Endothelial cell of umbilical vein (primary cell): ENCODE results near the gene ZMIZ1. TPM values are rescaled to one million over a fixed set of nuclear protein-coding genes. Genes with fewer than 3 reads are reported as not detected.

Source experiments
- BruUV-seq: library from RNA; stranded (reverse); fragments of 400-500 nt; replicated peaks from 2 replicates; lab custom pipeline; 2021; lab: Mats Ljungman, UMichigan
- CTCF ChIA-PET: fragments of 300-600, 350-600 bp; sonication (Branson Sonifier 250); formaldehyde crosslinking; loops from one replicate; lab custom pipeline; 2021; ENCODE audit warnings: antibody characterized with exemption, inconsistent platforms; lab: Charles Lee
- POLR2A ChIA-PET: fragments of 300-600, 350-600 bp; sonication (Branson Sonifier 250); formaldehyde crosslinking; loops from one replicate; lab custom pipeline; 2021; ENCODE audit warnings: antibody characterized with exemption, inconsistent platforms; lab: Charles Lee
- DNase-seq: peaks from one replicate; pipeline ENCODE4 v3.0.0-alpha.2; 2011; ENCODE audit warnings: low read depth, low spot score
- FAIRE-seq: peaks from 2 replicates; lab custom pipeline; 2011; peaks lifted over from hg19 to GRCh38; lab: Jason Lieb, UNC
- H2AFZ ChIP-seq: 2 replicates; pipeline ENCODE4 v1.6.0; 2012; ENCODE audit warnings: low read depth, low read length, control low read depth, inconsistent platforms
- H3K27ac ChIP-seq: 2 replicates; pipeline ENCODE4 v1.5.1; 2011; ENCODE audit warnings: low read depth, mild to moderate bottlenecking, control low read depth, low read length, moderate library complexity; ENCODE audit not compliant: insufficient read depth
- H3K27me3 ChIP-seq, 2 experiments: 2 replicates each; pipeline versions ENCODE4 v1.6.0 to v1.6.1; 2011; ENCODE audit warnings: low read length in 2 of 2, mixed read lengths in 1 of 2; ENCODE audit not compliant: control insufficient read depth in 2 of 2, insufficient read depth in 2 of 2
- H3K36me3 ChIP-seq, 2 experiments: 2 replicates in 1 of 2; 3 replicates in 1 of 2; pipeline ENCODE4 v1.5.1; 2011; ENCODE audit warnings: low read length in 2 of 2, mild to moderate bottlenecking in 1 of 2, moderate library complexity in 1 of 2; ENCODE audit not compliant: control insufficient read depth in 2 of 2, insufficient read depth in 2 of 2; ENCODE audit errors: extremely low read depth in 1 of 2
- H3K4me1 ChIP-seq: 3 replicates; pipeline ENCODE4 v1.5.1; 2011; ENCODE audit warnings: mild to moderate bottlenecking, low read length; ENCODE audit not compliant: control insufficient read depth, insufficient read depth; ENCODE audit errors: extremely low read depth
- H3K4me2 ChIP-seq: 2 replicates; pipeline ENCODE4 v1.6.1; 2011; ENCODE audit warnings: low read length, control low read depth, mixed read lengths; ENCODE audit not compliant: insufficient read depth
- H3K4me3 ChIP-seq, 3 experiments: fragments of 200-600 bp in 1 of 3; sonication (generic), shearing (Covaris generic) in 1 of 3; replicated peaks in 1 of 3; 2 replicates each; pipeline ENCODE4 v1.5.1; 2011 to 2016; ENCODE audit warnings: control low read depth in 3 of 3, low read length in 3 of 3, mild to moderate bottlenecking in 2 of 3, inconsistent platforms in 1 of 3, low read depth in 1 of 3, moderate library complexity in 1 of 3; ENCODE audit not compliant: insufficient read depth in 1 of 3
- H3K79me2 ChIP-seq: 2 replicates; pipeline ENCODE4 v1.6.0; 2012; ENCODE audit warnings: low read length, inconsistent platforms; ENCODE audit not compliant: control insufficient read depth, insufficient read depth
- H3K9ac ChIP-seq: replicated peaks from 2 replicates; pipeline ENCODE3; 2011; ENCODE audit warnings: low read length, control low read depth; ENCODE audit not compliant: insufficient read depth; ENCODE audit errors: extremely low read depth
- H3K9me1 ChIP-seq: replicated peaks from 3 replicates; pipeline ENCODE4 v1.6.0; 2011; ENCODE audit warnings: mild to moderate bottlenecking, low read length; ENCODE audit not compliant: control insufficient read depth, insufficient read depth; ENCODE audit errors: extremely low read depth
- H3K9me3 ChIP-seq: replicated peaks from 2 replicates; pipeline ENCODE4 v1.5.1; 2012; ENCODE audit warnings: low read length, inconsistent platforms; ENCODE audit not compliant: control insufficient read depth, insufficient read depth
- H4K20me1 ChIP-seq: replicated peaks from 2 replicates; pipeline ENCODE3; 2011; ENCODE audit warnings: mild to moderate bottlenecking, low read length; ENCODE audit not compliant: control insufficient read depth, insufficient read depth; ENCODE audit errors: extremely low read depth
- CTCF ChIP-seq, 2 donors: IDR thresholded peaks; 1 replicate in 1 of 2; 2 replicates in 1 of 2; pipeline ENCODE4 v1.5.1; 2011; ENCODE audit warnings: low read length in 2 of 2, mild to moderate bottlenecking in 2 of 2, moderate library complexity in 2 of 2, control low read depth in 1 of 2, inconsistent platforms in 1 of 2, low read depth in 1 of 2; ENCODE audit not compliant: insufficient read depth in 1 of 2; ENCODE audit errors: extremely low read depth in 1 of 2
- EZH2 ChIP-seq: IDR thresholded peaks from 2 replicates; pipeline ENCODE4 v1.6.1; 2012; ENCODE audit warnings: borderline replicate concordance, low read depth, mild to moderate bottlenecking, moderate library complexity, low read length, inconsistent platforms; ENCODE audit not compliant: severe bottlenecking
- FOS ChIP-seq: IDR thresholded peaks from 2 replicates; pipeline ENCODE4 v1.6.1; 2011; ENCODE audit warnings: mild to moderate bottlenecking, low read length, moderate library complexity, borderline replicate concordance; ENCODE audit not compliant: insufficient read depth
- GATA2 ChIP-seq: IDR thresholded peaks from 2 replicates; pipeline ENCODE4 v1.7.0; 2011; ENCODE audit warnings: low read depth, mild to moderate bottlenecking, moderate library complexity, mixed read lengths, low read length; ENCODE audit not compliant: insufficient read length, insufficient read depth
- JUN ChIP-seq: IDR thresholded peaks from 2 replicates; pipeline ENCODE4 v1.6.1; 2011; ENCODE audit warnings: borderline replicate concordance, low read depth; ENCODE audit not compliant: insufficient read length, insufficient read depth
- MAX ChIP-seq: IDR thresholded peaks from 2 replicates; pipeline ENCODE4 v1.6.1; 2011; ENCODE audit not compliant: insufficient read depth, insufficient read length
- MYC ChIP-seq: IDR thresholded peaks from one replicate; pipeline ENCODE4 v1.6.1; 2011; ENCODE audit warnings: mild to moderate bottlenecking, low read depth, low read length
- POLR2A ChIP-seq: IDR thresholded peaks from 2 replicates; pipeline ENCODE4 v1.6.1; 2012; ENCODE audit warnings: low read depth, mild to moderate bottlenecking, control low read depth, low read length
- POLR2AphosphoS5 ChIP-seq: IDR thresholded peaks from 2 replicates; pipeline ENCODE4 v1.6.1; 2012; ENCODE audit warnings: low read depth, mild to moderate bottlenecking, control low read depth, low read length, moderate library complexity; ENCODE audit not compliant: insufficient read depth
- dilution Hi-C: fragments of 300-500 bp; cut with MboI; formaldehyde crosslinking; loops from one replicate; pipeline ENCODE4 v1.15.0; 2019; ENCODE audit warnings: low sequenced_read_pairs; ENCODE audit not compliant: extremely low pct_ligation_motif_present
- intact Hi-C: fragments of 100-400 bp; cut with micrococcal nuclease; formaldehyde crosslinking; loops from one replicate; pipeline ENCODE4 v1.10.0; 2022
- polyA plus RNA-seq, 4 experiments: library from polyadenylated mRNA; depleted of rRNA in 3 of 4; stranded (reverse) in 3 of 4; unstranded in 1 of 4; fragments of >200 nt; gene quantifications; 2 replicates each; pipeline versions ENCODE4 v1.2.1 to v1.2.3, GENCODE V29; 2011 to 2012; ENCODE audit warnings: missing spikeins in 1 of 4
- total RNA-seq: library from RNA; stranded (reverse); gene quantifications from 2 replicates; pipeline ENCODE4 v1.2.3, GENCODE V29; 2021

Gene ZMIZ1
- total and polyA plus RNA-seq, 2 donors (not counting 3 experiments of a cell fraction or from before 2014, with no cell fraction given) = 12.5 to 46.7 TPM

GRCh38 chr10:79046741-79047583, 21.8 kb upstream of the ZMIZ1 start:
- no TSS peak for BruUV-seq
- Histone ChIP-seq H4K20me1 (no peaks in the 10 kb centered on the region), H3K9me3 (no peaks in the 10 kb centered on the region), H3K9me1 (no peaks in the 10 kb centered on the region), H3K36me3 (no peaks in the 10 kb centered on the region), H3K4me1 (no peaks in the 10 kb centered on the region), H3K27ac (no peak overlapping the region), H3K79me2 (no peaks in the 10 kb centered on the region), H3K9ac (no peak overlapping the region), H3K4me3 (no peak overlapping the region), H2AFZ (no peak overlapping the region), H3K27me3 (peaks cover 3 to 10% of the 10 kb centered on the region in 2 experiments), H3K4me2 (no peak overlapping the region)
- TF ChIP-seq JUN (no peak), MYC (no peak), MAX (no peak), GATA2 (no peak), POLR2A (no peak), EZH2 (no peak), FOS (no peak), POLR2AphosphoS5 (no peak), CTCF (IDR thresholded peaks at IDR 0.05; ENCODE audit: extremely low read depth in 1 of 2, insufficient read depth in 1 of 2, low read depth in 1 of 2, low read length in 2 of 2) (no peak)
- POLR2A ChIA-PET = no interaction called here
- dilution Hi-C loops = no loop called here
- CTCF ChIA-PET = interaction anchor here (1.3 to 1.5 kb wide), 2 partner anchors 19 to 148 kb away, joined by 3 to 4 read pairs; no protein-coding TSS in a partner anchor
- FAIRE-seq = no peak
- no peak for DNase-seq
- intact Hi-C loops = no loop called here
